Sigmoid colon (tissue), 7 donors: Measurements from ENCODE around the gene POLN. TPM values are rescaled to one million over a fixed set of nuclear protein-coding genes. Genes with fewer than 3 reads are reported as not detected.

Source experiments
- DNase-seq: peaks from one replicate; pipeline ENCODE4 v3.0.0-alpha.2; 2019
- H3K27ac ChIP-seq, 4 donors: fragments of 200-600 bp; sonication (generic); one replicate each; pipeline ENCODE4 v1.5.1; 2016 to 2019; ENCODE audit warnings: mild to moderate bottlenecking in 1 of 4
- H3K27me3 ChIP-seq, 3 donors: fragments of 200-600 bp; sonication (generic); one replicate each; pipeline ENCODE4 v1.5.1; 2019; ENCODE audit warnings: mild to moderate bottlenecking in 1 of 3
- H3K36me3 ChIP-seq, 4 donors: fragments of 200-600 bp; sonication (generic); one replicate each; pipeline ENCODE4 v1.5.1; 2016 to 2019
- H3K4me1 ChIP-seq, 4 donors: fragments of 200-600 bp; sonication (generic); one replicate each; pipeline ENCODE4 v1.5.1; 2017 to 2019
- H3K4me3 ChIP-seq, 4 donors: fragments of 200-600 bp; sonication (generic); one replicate each; pipeline ENCODE4 v1.5.1; 2017 to 2019; ENCODE audit warnings: mild to moderate bottlenecking in 2 of 4, moderate library complexity in 1 of 4
- H3K9me3 ChIP-seq, 4 donors: fragments of 200-600 bp in 3 of 4; sonication (generic) in 3 of 4; one replicate each; pipeline versions ENCODE4 v1.5.1 to v1.6.1; 2013 to 2019
- CTCF ChIP-seq, 4 experiments: fragments of 450-650 bp in 3 of 4; fragments of 200-600 bp in 1 of 4; IDR thresholded peaks; one replicate each; pipeline ENCODE4 v1.5.1; 2016 to 2019; ENCODE audit warnings: antibody characterized with exemption in 4 of 4, mild to moderate bottlenecking in 3 of 4, moderate library complexity in 2 of 4
- EP300 ChIP-seq, 4 donors: sonication (generic); formaldehyde crosslinking; IDR thresholded peaks; one replicate each; pipeline ENCODE4 v1.6.1; 2017; ENCODE audit warnings: antibody characterized with exemption in 4 of 4
- POLR2A ChIP-seq, 2 donors: fragments of 450-650 bp; IDR thresholded peaks; one replicate each; pipeline ENCODE4 v1.6.1; 2016; ENCODE audit warnings: antibody characterized with exemption in 2 of 2, mild to moderate bottlenecking in 2 of 2, moderate library complexity in 2 of 2
- POLR2AphosphoS5 ChIP-seq, 4 donors: sonication (generic); formaldehyde crosslinking; IDR thresholded peaks; one replicate each; pipeline ENCODE4 v1.6.1; 2017; ENCODE audit warnings: antibody characterized with exemption in 4 of 4
- WGBS, 2 donors: extraction: QIAGEN DNeasy Blood & Tissue Kit; methylation state at CpG; one replicate each; pipeline ENCODE4 v1.1.7; 2013; 5-methylcytosine and 5-hydroxymethylcytosine counted together
- intact Hi-C: fragments of 100-400 bp; cut with DNase I; formaldehyde crosslinking; loops from one replicate; pipeline ENCODE4 v1.15.1; 2023
- polyA plus RNA-seq, 3 donors: library from polyadenylated mRNA; stranded (reverse); fragments of 200-250 nt; gene quantifications; one replicate each; pipeline ENCODE4 v1.2.3, GENCODE V29; 2013
- total RNA-seq, 4 donors: library from RNA; depleted of rRNA; stranded (reverse); fragments of >200 nt; gene quantifications; one replicate each; pipeline ENCODE4 v1.1.0, GENCODE V29; 2016
- donor health status: healthy with polysubstance abuse.
- donor health status: Bipolar disorder and iron deficiency.
- donor health status: healthy.

POLN gene
- total and polyA plus RNA-seq, 7 donors, result 0.60 to 9.4 (median 2.0) TPM; not detected in 1

- peaks cover 0 to 7% (median 0%) of the 10 kb centered on the region in 4 donors for H3K36me3 ChIP-seq
- peak within 1 kb of the TSS; percentile 92 to 97 (median 94) for H3K4me3 ChIP-seq
- TF ChIP-seq POLR2A (IDR thresholded peaks at IDR 0.05), result no peak
- peak; percentile 1 to 91 (median 58) for TF ChIP-seq POLR2AphosphoS5 (IDR thresholded peaks at IDR 0.05)
- H3K27me3 ChIP-seq, result no peaks in the 10 kb centered on the region
- no peaks in the 10 kb centered on the region for H3K9me3 ChIP-seq
- intact Hi-C loops, result loop anchor here (1.0 to 10.0 kb wide), 5 partner anchors 19 to 496 kb away; partner anchors contain the start of genes CFAP99, HAUS3, POLN and RNF4
- DNase-seq, result no peak
- peaks cover 0 to 87% (median 73%) of the 10 kb centered on the region in 4 donors for H3K4me1 ChIP-seq
- 0 to 1% methylated on average over 46 of the region's 46 CpGs for WGBS, 2 donors
- peak within 1 kb of the TSS; percentile 96 to 99 (median 98) for H3K27ac ChIP-seq
Observed at GRCh38 chr4:2261853-2262144, 19.9 kb upstream of the POLN start, which contains the start of gene MXD4. TSS of gene MXD4 (minus strand) at chr4:2262109. CDS start at chr4:2261980, 129 bp downstream.

DNA sequence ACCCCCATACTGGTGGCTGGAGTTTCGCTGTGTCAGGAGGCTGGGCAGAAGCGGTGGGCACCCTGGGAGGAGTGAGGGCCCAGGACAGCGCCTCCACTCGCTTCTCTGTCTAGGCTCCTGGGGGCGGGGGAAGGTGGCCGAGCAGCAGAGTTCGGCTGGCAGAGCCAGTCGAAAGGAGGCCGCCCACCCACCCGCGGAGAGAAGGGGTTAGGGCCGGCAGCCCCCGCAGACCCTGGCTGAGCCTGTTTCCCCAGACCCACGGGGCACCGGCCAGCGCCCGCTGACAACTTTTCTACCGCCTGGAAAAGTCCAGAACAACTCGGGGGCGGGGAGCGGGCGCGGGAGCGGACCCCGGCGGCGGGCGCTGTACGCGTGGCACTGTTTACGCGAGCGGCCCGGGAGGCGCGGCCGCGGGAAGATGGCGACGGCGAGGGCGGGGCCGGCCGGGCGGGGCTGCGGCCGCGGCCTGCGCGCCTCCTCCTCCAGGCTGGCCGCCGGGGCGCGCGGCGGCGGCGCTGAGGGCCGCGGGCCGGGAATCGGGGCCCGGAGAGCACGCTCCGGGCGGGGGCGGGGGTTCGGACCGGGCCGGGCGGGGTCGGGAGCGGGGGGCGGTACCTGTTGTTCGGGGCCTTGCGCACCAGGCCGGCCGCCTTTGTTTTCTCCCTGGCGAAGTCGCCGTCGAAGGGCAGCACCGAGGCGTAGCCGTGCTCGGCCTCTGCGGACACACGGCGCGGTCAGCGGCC lies 19.4 kb upstream of the POLN start:
- TF ChIP-seq EP300 (IDR thresholded peaks at IDR 0.05) (no peak), POLR2AphosphoS5 (IDR thresholded peaks at IDR 0.05) (peak in 1 of 4 donors; percentile 14)
- DNase-seq, result peak; percentile 73
- Histone ChIP-seq H3K4me1 (peaks cover 0 to 87% (median 73%) of the 10 kb centered on the region in 4 donors), H3K4me3 (peak overlapping the region; percentile 92 to 97 (median 94)), H3K27ac (peak overlapping the region; percentile 87 to 96 (median 94)), H3K9me3 (no peaks in the 10 kb centered on the region), H3K27me3 (no peaks in the 10 kb centered on the region), H3K36me3 (peaks cover 0 to 7% (median 0%) of the 10 kb centered on the region in 4 donors)
- 1% methylated on average over 91 of the region's 91 CpGs for WGBS, 2 donors
- intact Hi-C loops, result loop anchor here (5.0 to 10.0 kb wide), 3 partner anchors 104 to 496 kb away; partner anchors contain the start of genes CFAP99, TNIP2 and ZFYVE28

- H3K4me1 ChIP-seq, result peaks cover 0 to 87% (median 73%) of the 10 kb centered on the region in 4 donors
- peak; percentile 74 for DNase-seq
Observed at GRCh38 chr4:2260344-2261109, 18.6 kb upstream of the POLN start.

GRCh38 chr4:2259541-2260343 lies 17.8 kb upstream of the POLN start:
- peak; percentile 68 for DNase-seq
- TF ChIP-seq POLR2A (IDR thresholded peaks at IDR 0.05) (no peak), EP300 (IDR thresholded peaks at IDR 0.05) (no peak), POLR2AphosphoS5 (IDR thresholded peaks at IDR 0.05) (no peak), CTCF (IDR thresholded peaks at IDR 0.05) (no peak)
- Histone ChIP-seq H3K4me3 (peak overlapping the region; percentile 92 to 97 (median 94)), H3K4me1 (peaks cover 0 to 88% (median 76%) of the 10 kb centered on the region in 4 donors), H3K27ac (peak overlapping the region; percentile 87 to 96 (median 94)), H3K27me3 (no peaks in the 10 kb centered on the region), H3K36me3 (peaks cover 0 to 12% (median 3%) of the 10 kb centered on the region in 4 donors), H3K9me3 (no peaks in the 10 kb centered on the region)
- intact Hi-C loops, result loop anchor here (5.0 to 10.0 kb wide), 3 partner anchors 105 to 498 kb away; partner anchors contain the start of genes CFAP99, TNIP2 and ZFYVE28
- 88 to 90% methylated on average over 15 of the region's 15 CpGs for WGBS, 2 donors

More at GRCh38 chr4:2260344-2261109, 18.6 kb upstream of the POLN start:
- H3K4me3 ChIP-seq, result peak overlapping the region; percentile 92 to 97 (median 94)
- intact Hi-C loops, result loop anchor here (5.0 to 10.0 kb wide), 3 partner anchors 104 to 497 kb away; partner anchors contain the start of genes CFAP99, TNIP2 and ZFYVE28
- no peaks in the 10 kb centered on the region for H3K27me3 ChIP-seq
- no peaks in the 10 kb centered on the region for H3K9me3 ChIP-seq
- TF ChIP-seq POLR2A (IDR thresholded peaks at IDR 0.05) (no peak), CTCF (IDR thresholded peaks at IDR 0.05) (no peak), EP300 (IDR thresholded peaks at IDR 0.05) (no peak), POLR2AphosphoS5 (IDR thresholded peaks at IDR 0.05) (no peak)
- peaks cover 0 to 7% (median 0%) of the 10 kb centered on the region in 4 donors for H3K36me3 ChIP-seq
- H3K27ac ChIP-seq, result peak overlapping the region; percentile 87 to 96 (median 94)
- WGBS, 2 donors, result 46 to 50% methylated on average over 23 of the region's 23 CpGs

GRCh38 chr4:2259036-2259540 lies 17.2 kb upstream of the POLN start:
- Histone ChIP-seq H3K4me1 (peaks cover 0 to 84% (median 76%) of the 10 kb centered on the region in 4 donors), H3K27ac (peak overlapping the region; percentile 87 to 96 (median 94)), H3K9me3 (no peaks in the 10 kb centered on the region), H3K4me3 (peak overlapping the region in 1 of 4 donors; percentile 92), H3K27me3 (no peaks in the 10 kb centered on the region), H3K36me3 (peaks cover 0 to 19% (median 6%) of the 10 kb centered on the region in 4 donors)
- TF ChIP-seq EP300 (IDR thresholded peaks at IDR 0.05) (no peak), POLR2A (IDR thresholded peaks at IDR 0.05) (no peak), POLR2AphosphoS5 (IDR thresholded peaks at IDR 0.05) (no peak)
- WGBS, 2 donors, result 82 to 86% methylated on average over 13 of the region's 13 CpGs
- intact Hi-C loops, result no loop called here
- peak; percentile 63 for DNase-seq
